ENCODE measurements around the gene ITGA2. TPM values are rescaled to one million over a fixed set of nuclear protein-coding genes. Genes with fewer than 3 reads are reported as not detected.

Gene ITGA2
- total RNA-seq, 1 donor from 2014 or later: 4.7 TPM

DNA sequence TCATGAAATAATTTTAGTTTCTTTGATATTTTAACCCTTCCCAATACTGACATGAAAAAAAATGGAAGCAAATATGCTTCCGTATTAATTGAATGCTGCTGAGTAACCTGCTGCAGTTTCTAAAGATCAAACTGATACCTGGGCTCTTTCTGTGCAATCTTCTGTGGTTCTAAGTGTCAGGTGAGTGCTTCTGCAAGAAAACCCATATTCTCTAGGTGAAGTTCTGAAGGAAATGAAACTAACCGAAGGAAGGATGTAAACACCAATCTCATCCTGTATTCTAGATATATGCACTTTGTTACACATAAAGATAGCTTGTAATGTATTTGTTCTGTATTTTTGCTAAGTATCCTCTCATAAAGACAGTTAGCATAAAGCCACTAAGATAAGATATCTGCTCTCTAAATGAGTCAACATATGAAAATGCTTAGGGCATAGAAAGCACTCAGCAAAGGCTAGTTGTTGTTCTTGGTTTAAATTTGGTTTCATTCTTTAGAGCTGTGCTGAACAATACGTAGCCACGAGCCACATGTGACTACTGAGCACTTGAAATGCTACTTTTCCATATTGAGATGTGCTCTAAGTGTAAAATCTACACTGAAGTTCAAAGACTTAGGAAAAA, 52.0 kb downstream of the ITGA2 start:
- Mint-ChIP-seq H3K9me3 (no peaks in the 10 kb centered on the region), H3K36me3 (no peaks in the 10 kb centered on the region), H3K27me3 (ENCODE audit: low read depth) (no peaks in the 10 kb centered on the region), H3K27ac (no peak overlapping the region), H3K4me1 (peaks cover 10% of the 10 kb centered on the region), H3K4me3 (no peak overlapping the region)
- TF ChIP-seq, protein P1, sequence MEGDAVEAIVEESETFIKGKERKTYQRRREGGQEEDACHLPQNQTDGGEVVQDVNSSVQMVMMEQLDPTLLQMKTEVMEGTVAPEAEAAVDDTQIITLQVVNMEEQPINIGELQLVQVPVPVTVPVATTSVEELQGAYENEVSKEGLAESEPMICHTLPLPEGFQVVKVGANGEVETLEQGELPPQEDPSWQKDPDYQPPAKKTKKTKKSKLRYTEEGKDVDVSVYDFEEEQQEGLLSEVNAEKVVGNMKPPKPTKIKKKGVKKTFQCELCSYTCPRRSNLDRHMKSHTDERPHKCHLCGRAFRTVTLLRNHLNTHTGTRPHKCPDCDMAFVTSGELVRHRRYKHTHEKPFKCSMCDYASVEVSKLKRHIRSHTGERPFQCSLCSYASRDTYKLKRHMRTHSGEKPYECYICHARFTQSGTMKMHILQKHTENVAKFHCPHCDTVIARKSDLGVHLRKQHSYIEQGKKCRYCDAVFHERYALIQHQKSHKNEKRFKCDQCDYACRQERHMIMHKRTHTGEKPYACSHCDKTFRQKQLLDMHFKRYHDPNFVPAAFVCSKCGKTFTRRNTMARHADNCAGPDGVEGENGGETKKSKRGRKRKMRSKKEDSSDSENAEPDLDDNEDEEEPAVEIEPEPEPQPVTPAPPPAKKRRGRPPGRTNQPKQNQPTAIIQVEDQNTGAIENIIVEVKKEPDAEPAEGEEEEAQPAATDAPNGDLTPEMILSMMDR (IDR thresholded peaks at IDR 0.05; ENCODE audit: unreplicated experiment): no peak
- no peak for DNase-seq (ENCODE audit: low spot score in 2 of 2, unreplicated experiment in 2 of 2)

DNA sequence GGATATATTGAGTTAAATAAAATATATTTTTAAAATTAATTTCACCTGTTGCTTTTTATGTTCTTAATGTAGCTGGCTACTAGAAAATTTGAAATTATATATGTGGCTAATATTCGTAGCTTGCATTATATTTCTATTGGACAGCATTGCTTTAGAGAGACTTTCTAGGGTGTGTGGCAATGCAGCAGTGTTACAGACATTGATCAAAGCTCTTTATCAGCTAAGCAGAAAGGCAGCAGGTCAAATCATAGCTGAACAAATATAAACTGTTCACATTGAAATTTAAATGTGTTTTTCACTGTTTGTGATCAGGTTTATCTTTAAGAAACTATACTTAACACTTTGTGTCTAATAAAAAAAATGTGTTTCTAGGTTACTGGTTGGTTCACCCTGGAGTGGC, 52.6 kb downstream of the ITGA2 start:
- DNase-seq (ENCODE audit: low spot score in 2 of 2, unreplicated experiment in 2 of 2): no peak
- Mint-ChIP-seq H3K4me3 (no peak overlapping the region), H3K36me3 (no peaks in the 10 kb centered on the region), H3K4me1 (peaks cover 14% of the 10 kb centered on the region), H3K27me3 (ENCODE audit: low read depth) (no peaks in the 10 kb centered on the region), H3K27ac (no peak overlapping the region), H3K9me3 (no peaks in the 10 kb centered on the region)
- TF ChIP-seq, protein P1 (IDR thresholded peaks at IDR 0.05; ENCODE audit: unreplicated experiment): no peak

DNA sequence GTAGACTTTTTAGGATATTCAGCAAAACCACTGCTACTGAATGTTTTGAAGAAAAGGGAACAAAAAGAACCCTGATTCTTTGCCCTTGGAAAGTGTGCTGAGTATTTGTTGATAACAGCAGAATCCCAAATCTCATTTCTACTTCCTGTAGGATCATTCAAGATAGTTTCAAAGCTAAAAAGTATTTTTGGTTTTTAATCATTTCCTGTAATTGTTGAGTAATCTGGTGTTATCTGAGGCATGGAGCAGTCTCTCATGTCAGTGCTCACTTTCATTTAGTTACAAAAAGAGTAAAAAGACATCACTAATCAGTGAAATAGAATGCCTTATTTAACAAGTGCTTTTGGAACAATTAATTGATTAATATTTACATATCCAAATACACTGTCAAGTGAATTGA, 56.1 kb downstream of the ITGA2 start:
- Mint-ChIP-seq H3K27me3 (ENCODE audit: low read depth) (no peaks in the 10 kb centered on the region), H3K4me3 (no peak overlapping the region)

DNA sequence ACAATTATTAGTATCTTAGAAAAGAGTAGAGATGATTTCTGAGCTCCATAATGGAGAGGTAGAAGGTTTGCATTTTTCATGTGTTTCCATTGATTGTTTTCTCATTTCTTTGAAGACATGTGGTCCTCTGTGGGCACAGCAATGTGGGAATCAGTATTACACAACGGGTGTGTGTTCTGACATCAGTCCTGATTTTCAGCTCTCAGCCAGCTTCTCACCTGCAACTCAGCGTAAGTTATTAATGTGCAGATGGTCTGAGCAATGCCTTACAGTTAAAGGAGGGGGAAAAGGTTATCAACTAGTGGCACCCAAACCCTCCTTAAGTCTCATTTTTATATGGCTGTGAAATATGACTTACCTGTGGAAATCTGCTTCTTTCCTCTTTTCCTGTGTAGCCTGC, 59.1 kb downstream of the ITGA2 start:
- Mint-ChIP-seq H3K9me3 (no peaks in the 10 kb centered on the region), H3K36me3 (no peaks in the 10 kb centered on the region), H3K27ac (no peak overlapping the region), H3K27me3 (ENCODE audit: low read depth) (no peaks in the 10 kb centered on the region), H3K4me1 (peaks cover 4% of the 10 kb centered on the region), H3K4me3 (no peak overlapping the region)
- DNase-seq (ENCODE audit: low spot score in 2 of 2, unreplicated experiment in 2 of 2): no peak
- TF ChIP-seq, protein P1 (IDR thresholded peaks at IDR 0.05; ENCODE audit: unreplicated experiment): no peak

More for the DNA sequence above, 56.1 kb downstream of the ITGA2 start:
- no peaks in the 10 kb centered on the region for H3K9me3 Mint-ChIP-seq
- H3K36me3 Mint-ChIP-seq: no peaks in the 10 kb centered on the region
- TF ChIP-seq, protein P1 (IDR thresholded peaks at IDR 0.05; ENCODE audit: unreplicated experiment): no peak
- H3K4me1 Mint-ChIP-seq: peaks cover 4% of the 10 kb centered on the region
- H3K27ac Mint-ChIP-seq: no peak overlapping the region
- DNase-seq (ENCODE audit: low spot score in 2 of 2, unreplicated experiment in 2 of 2): no peak

DNA sequence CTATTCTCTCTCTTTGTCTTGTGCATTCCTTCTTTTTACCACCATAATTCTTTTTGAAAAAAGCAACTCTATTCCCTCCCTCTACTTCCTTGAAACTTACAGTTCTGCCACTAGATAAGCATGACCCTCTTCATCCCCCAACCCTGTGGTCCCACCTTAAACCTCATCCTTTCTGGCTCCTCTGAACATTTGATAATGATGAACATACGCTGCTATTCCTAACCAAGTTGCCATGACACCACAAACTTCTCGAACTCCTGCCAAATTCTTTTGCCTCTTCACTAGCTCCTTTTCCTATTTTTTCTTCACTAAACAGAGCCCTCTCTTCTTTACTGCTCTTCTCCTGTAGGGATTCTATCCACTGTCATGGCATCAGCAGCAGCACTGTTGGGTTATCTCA, 63.3 kb downstream of the ITGA2 start:
- no peaks in the 10 kb centered on the region for H3K4me1 Mint-ChIP-seq
- H3K9me3 Mint-ChIP-seq: no peaks in the 10 kb centered on the region

More for the DNA sequence above, 63.3 kb downstream of the ITGA2 start:
- TF ChIP-seq, protein P1 (IDR thresholded peaks at IDR 0.05; ENCODE audit: unreplicated experiment): no peak
- Mint-ChIP-seq H3K36me3 (no peaks in the 10 kb centered on the region), H3K4me3 (no peak overlapping the region), H3K27me3 (ENCODE audit: low read depth) (no peaks in the 10 kb centered on the region), H3K27ac (no peak overlapping the region)
- DNase-seq (ENCODE audit: low spot score in 2 of 2, unreplicated experiment in 2 of 2): no peak
